Kidney epithelial cell (primary cell): ENCODE results near the gene CSTF1. TPM values are rescaled to one million over a fixed set of nuclear protein-coding genes. Genes with fewer than 3 reads are reported as not detected.

Experiments used
- DNase-seq: peaks from one replicate; pipeline ENCODE4 v3.0.0-alpha.2; 2010; ENCODE audit warnings: low read depth
- H3K27me3 ChIP-seq: 2 replicates; pipeline ENCODE4 v1.6.0; 2011; ENCODE audit warnings: low read length; ENCODE audit not compliant: control insufficient read depth, insufficient read depth
- H3K36me3 ChIP-seq: 2 replicates; pipeline ENCODE4 v1.5.1; 2011; ENCODE audit warnings: low read length; ENCODE audit not compliant: control insufficient read depth, insufficient read depth
- H3K4me3 ChIP-seq: 2 replicates; pipeline ENCODE4 v1.5.1; 2011; ENCODE audit warnings: low read depth, mild to moderate bottlenecking, control low read depth, low read length
- CTCF ChIP-seq: IDR thresholded peaks from 2 replicates; pipeline ENCODE4 v1.5.1; 2011; ENCODE audit warnings: mild to moderate bottlenecking, moderate library complexity, low read length, control low read depth, inconsistent platforms; ENCODE audit not compliant: insufficient read depth, poor library complexity, severe bottlenecking
- total RNA-seq: library from RNA; depleted of rRNA; stranded (reverse); fragments of >200 nt; gene quantifications from 2 replicates; pipeline ENCODE4 v1.2.3, GENCODE V29; 2015

CSTF1 gene
- total RNA-seq, 1 donor from 2014 or later, result 27.7 TPM

DNA sequence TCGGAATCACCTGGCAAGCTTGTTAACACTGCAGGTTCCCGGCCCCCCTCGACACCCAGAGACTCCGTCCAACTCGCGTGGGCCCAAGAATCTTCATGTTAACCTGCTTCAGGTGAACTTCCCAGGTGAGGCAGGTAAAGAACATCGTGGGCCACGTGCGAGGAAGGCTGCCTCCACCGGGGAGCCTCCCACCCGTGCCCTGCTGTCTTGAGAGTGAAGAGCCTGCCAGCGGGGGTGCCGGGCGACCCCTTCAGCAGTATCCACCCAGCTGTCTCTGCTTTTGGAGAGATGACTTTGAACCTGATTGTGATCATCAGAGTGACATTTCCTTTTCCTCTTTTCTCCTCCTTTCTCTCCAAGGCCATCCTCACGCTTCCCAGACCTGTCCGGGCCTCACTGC, 53.1 kb downstream of the CSTF1 start:
- H3K36me3 ChIP-seq, result no peaks in the 10 kb centered on the region
- DNase-seq, result no peak
- no peak for TF ChIP-seq CTCF
- H3K4me3 ChIP-seq, result no peak overlapping the region
- H3K27me3 ChIP-seq, result no peaks in the 10 kb centered on the region

- H3K27me3 ChIP-seq, result no peaks in the 10 kb centered on the region
- no peaks in the 10 kb centered on the region for H3K36me3 ChIP-seq
- no peak for DNase-seq
- TF ChIP-seq CTCF, result no peak
- H3K4me3 ChIP-seq, result no peak overlapping the region
Observed at GRCh38 chr20:56447227-56447626, 54.8 kb downstream of the CSTF1 start.

GRCh38 chr20:56449459-56449858, 57.0 kb downstream of the CSTF1 start:
- no peak for DNase-seq

DNA sequence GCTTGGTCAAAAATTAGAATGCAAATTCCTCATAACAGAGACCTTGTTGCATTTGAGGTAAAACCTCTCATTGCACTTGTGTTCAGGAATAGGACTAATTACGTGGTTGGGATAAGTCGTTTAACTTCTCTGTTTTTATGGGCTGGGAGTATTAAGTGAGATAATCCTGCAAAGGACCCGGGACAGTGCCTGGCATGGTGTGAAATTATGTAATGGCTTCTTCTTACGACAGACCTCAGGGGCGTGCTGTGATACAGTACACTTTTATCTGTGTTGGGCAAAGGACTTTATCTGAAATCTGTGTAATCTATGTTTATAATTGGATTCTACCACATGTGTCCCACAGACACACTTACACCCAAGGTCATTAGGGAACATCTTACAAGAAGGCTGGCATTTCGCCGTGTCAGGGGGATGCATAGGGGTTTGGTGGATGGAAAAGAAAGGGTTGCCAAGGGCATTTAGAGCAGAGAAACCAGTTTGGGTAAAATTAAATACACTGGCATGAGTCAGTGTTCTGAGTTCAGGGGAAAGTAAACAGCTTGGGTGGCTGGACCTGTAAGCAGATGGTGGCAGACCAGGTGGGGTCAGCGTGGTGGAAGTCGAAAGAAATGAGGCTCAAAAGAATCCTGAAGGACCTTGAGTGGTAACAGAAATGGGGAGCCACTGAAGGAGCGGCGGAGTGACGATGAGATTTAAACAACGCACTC, 58.8 kb downstream of the CSTF1 start:
- no peak for TF ChIP-seq CTCF

More at GRCh38 chr20:56449459-56449858, 57.0 kb downstream of the CSTF1 start:
- Histone ChIP-seq H3K4me3 (no peak overlapping the region), H3K36me3 (no peaks in the 10 kb centered on the region), H3K27me3 (no peaks in the 10 kb centered on the region)
- TF ChIP-seq CTCF, result no peak

DNA sequence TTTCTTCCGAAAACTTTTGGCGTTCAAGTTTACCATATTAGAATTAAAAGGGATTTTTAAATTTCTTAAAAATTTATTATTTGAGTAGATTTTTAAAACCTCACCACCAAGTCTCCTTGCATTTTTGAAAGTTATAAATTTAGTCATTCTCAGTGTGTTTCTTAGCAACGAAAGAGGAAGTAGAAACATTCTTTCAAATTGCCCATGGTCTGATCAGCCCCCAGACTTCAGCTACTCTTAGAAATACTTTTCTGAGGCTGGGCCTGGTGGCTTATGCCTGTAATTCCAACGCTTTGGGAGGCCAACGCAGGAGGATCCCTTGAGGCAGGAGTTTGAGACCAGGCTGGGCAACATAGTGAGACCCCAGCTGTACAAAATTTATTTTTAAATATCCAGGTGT, 60.9 kb downstream of the CSTF1 start:
- no peak for TF ChIP-seq CTCF
- no peaks in the 10 kb centered on the region for H3K36me3 ChIP-seq
- no peak for DNase-seq
- no peak overlapping the region for H3K4me3 ChIP-seq
- H3K27me3 ChIP-seq, result no peaks in the 10 kb centered on the region

More for the DNA sequence above, 58.8 kb downstream of the CSTF1 start:
- DNase-seq, result no peak
- H3K4me3 ChIP-seq, result no peak overlapping the region
- no peaks in the 10 kb centered on the region for H3K27me3 ChIP-seq
- no peaks in the 10 kb centered on the region for H3K36me3 ChIP-seq

- no peak for TF ChIP-seq CTCF
- Histone ChIP-seq H3K4me3 (no peak overlapping the region), H3K27me3 (no peaks in the 10 kb centered on the region), H3K36me3 (no peaks in the 10 kb centered on the region)
- DNase-seq, result no peak
Observed at GRCh38 chr20:56454754-56455153, 62.3 kb downstream of the CSTF1 start.
